DOHH2 (cell line): Measurements from ENCODE around the gene APOD.
"Not testable (repeated sequence)": the region's sequence is repeated elsewhere in the genome, so short reads cannot be mapped to it uniquely, and the experiment has no call there.

ENCODE experiments used
- CTCF ChIP-seq: fragments of 200-600 bp; sonication (generic); IDR thresholded peaks from one replicate; pipeline ENCODE4 v1.5.1; 2014; ENCODE audit warnings: antibody characterized with exemption, mild to moderate bottlenecking, low read depth, low read length; ENCODE audit not compliant: poor library complexity, severe bottlenecking
- EZH2phosphoT487 ChIP-seq: fragments of 200-600 bp; sonication (generic); IDR thresholded peaks from 2 replicates; pipeline ENCODE4 v1.6.1; 2017; ENCODE audit warnings: borderline replicate concordance, mild to moderate bottlenecking, antibody characterized with exemption, low read length, moderate library complexity, mixed read lengths

GRCh38 chr3:195615952-195616537, 32.3 kb upstream of the APOD start:
- TF ChIP-seq CTCF, EZH2phosphoT487: not testable (repeated sequence)
